GM12874 (cell line): Measurements from ENCODE around the gene SLC38A1.

Experiments used
- TF ChIP-seq, protein P1 (sequence below): IDR thresholded peaks from 2 replicates; pipeline ENCODE4 v1.5.1; 2011; ENCODE audit warnings: low read depth, mild to moderate bottlenecking, control low read depth, low read length, moderate library complexity; ENCODE audit not compliant: insufficient read depth

The SLC38A1 gene

DNA sequence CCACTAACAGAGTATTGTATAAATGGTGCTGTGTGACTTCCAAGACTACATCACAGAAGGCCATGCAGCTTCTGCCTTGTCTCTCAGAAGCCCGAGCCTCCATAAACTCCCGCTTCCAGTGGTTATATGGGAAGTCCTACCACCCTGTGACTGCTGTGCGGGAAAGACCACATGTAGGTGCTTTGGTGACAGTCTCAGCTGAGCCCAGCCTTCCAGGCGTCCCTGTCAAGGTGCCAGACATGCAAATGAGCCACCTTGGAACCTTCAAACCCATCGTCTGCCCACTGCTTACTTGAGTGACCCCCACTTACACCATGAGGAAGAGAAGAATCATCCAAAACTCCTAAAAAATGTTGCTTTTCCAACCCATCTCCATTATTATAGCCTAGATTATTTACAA lies 123.0 kb downstream of the SLC38A1 start:
- TF ChIP-seq, protein P1, sequence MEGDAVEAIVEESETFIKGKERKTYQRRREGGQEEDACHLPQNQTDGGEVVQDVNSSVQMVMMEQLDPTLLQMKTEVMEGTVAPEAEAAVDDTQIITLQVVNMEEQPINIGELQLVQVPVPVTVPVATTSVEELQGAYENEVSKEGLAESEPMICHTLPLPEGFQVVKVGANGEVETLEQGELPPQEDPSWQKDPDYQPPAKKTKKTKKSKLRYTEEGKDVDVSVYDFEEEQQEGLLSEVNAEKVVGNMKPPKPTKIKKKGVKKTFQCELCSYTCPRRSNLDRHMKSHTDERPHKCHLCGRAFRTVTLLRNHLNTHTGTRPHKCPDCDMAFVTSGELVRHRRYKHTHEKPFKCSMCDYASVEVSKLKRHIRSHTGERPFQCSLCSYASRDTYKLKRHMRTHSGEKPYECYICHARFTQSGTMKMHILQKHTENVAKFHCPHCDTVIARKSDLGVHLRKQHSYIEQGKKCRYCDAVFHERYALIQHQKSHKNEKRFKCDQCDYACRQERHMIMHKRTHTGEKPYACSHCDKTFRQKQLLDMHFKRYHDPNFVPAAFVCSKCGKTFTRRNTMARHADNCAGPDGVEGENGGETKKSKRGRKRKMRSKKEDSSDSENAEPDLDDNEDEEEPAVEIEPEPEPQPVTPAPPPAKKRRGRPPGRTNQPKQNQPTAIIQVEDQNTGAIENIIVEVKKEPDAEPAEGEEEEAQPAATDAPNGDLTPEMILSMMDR: no peak

DNA sequence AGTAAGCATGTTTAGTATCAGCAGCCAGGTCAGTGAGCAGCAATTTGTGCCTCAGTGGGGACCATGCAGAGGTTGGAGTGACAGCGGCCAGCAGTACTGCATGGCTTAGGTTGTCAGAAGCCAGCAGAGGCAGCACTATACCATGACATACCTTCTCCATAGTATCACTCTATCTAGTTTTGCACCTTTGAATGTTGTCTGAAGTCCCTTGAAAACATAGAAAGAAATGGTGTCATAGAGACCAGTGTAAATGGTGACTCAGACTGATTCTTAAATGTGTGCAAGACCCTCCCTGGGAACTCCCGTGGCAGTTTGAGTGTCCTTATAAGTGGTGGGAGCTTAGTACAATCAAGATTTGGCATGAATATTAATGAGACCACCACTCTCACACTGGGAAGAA lies 124.4 kb downstream of the SLC38A1 start:
- TF ChIP-seq, protein P1: no peak

DNA sequence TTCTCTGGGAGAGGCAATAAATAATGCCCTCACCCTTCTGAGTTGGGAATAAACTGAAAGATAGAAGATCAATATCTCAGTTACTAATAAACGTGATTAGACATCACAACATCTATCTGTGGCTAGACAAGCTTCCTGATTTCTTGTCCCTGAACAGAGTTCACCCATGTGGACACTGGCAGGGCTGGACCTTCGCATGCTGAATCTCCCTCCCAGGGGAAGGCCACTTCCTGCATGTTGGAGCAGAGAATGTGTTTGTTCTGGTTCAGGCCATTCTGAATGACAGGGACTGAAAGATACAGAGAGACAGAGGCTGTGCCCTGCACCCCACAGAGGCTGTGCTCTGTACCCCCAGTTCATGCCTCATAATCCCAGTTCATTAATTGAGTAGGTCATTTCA lies 132.6 kb downstream of the SLC38A1 start:
- TF ChIP-seq, protein P1: no peak

DNA sequence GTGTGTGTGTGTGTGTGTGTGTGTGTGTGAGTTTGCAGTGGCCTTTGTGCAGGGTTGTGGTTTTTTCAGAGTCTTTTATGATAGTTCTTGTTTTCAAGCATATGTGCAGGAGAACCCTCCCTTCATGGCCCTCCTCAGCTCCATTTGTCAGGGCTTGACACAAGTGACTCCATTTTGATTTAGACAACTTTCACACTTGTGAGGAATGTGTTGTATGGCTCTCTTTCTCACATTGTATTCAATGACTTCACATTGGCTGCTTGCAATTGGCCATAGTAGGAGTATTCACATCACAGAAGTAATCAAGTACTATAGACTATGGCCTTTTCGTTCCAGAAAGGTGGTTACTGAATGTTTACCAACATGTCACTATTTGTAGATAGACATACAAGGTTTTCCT lies 133.1 kb downstream of the SLC38A1 start:
- TF ChIP-seq, protein P1: no peak

DNA sequence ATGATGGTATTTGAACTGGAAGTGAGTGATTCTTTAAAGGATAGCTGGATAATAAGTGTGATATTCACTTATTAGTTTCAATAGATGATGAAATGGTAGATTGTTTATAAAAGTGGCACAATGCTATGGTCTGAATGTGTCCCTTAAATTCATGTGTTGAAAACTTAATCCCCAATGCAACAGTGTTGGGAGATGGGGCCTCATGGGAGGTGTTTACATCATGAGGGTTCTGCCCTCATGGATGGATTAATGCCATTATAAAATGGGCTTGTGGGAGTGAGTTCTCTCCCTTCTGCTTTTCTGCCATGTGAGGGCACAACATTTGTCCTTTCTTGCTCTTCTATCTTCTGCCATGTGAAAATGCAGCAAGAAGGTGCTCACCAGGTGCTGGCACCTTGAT lies 134.0 kb downstream of the SLC38A1 start:
- TF ChIP-seq, protein P1: no peak

DNA sequence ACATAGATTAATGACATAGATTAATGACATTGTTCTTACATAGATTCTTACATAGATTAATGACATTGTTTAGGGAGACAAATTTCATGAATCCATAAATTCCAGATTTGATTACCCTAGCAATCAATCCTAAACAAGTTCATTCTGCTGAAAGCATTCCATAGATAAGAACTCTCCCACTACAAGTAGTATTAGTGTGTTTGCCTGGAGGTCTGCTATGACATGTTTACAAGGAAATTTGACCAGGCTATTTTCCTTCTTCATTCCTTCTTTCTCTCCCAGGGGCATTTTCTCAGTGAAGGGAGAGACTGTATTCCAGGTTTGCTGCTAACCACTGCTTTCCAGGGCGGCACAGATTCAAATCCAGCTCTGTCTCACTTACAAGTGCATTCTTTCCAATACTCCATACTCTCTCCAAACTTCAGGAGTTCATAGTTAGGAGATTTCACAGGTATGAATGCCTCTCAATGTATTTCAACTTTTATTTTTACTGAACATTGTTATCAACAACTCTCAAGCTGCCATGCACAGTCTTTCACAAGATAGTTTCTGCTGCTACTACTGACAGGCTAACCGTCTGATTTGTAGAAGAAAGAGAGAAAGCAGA lies 134.5 kb downstream of the SLC38A1 start:
- TF ChIP-seq, protein P1: no peak

DNA sequence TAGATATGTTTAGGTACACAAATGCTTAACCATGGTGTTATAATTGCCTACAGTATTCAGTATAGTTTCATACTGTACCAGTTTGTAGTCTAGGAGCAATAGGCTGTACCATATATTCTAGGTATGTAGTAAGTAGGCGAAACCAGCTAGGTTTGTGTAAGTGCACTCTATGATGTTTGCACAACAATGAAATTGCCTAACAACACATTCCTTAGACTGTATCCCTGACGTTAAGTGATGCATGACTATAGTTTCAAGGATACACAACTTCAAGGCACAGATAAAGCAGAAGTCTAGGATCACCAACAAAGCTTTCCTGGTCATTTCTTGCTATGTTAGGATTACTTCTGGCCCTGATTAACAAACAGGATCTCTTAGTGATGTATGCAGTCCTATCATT lies 135.1 kb downstream of the SLC38A1 start:
- TF ChIP-seq, protein P1: no peak
